Measurements from ENCODE around the gene ASB18.

The ASB18 gene

DNA sequence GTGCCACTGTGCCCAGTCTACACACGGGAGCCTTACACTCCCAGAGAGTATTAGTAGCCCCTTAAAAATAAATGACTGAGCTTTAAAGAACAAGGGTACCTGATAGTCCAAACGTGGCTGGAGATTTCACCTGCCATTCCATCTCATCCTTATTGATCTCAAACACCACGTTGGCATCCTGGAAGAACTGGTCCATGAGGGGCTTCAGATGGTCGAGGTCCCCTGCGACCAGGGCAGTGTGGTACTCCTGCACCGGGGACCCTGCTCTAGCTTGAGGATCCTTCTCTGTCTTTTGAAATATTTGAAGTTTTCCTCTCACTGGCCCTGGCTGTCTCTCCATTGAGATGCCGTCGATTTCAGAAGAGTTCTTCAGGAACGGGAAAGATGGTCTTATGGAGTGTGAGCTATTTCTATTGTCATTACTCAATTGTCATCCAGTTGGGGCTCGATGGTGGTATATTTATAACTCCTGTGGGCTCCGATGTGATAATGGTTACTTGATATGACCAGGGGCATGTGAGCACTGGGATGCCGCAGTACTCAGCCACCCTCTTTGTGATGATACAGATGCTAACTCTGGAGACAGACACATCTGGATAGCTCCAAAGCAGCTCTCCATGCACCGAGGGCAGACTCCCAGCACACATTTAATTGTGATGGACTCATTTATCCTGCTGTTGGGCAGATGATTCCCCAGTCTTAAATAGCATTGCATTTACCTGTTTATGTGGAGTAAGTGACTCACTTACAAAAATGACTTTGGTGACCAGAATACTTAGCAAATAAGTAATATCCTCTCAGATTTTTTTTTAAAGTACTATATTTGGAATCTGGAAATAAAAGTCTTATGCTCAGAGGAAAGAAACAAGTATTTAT, 22.8 kb downstream of the ASB18 start:
- DNase-seq (ENCODE audit: low read depth): no peak

DNA sequence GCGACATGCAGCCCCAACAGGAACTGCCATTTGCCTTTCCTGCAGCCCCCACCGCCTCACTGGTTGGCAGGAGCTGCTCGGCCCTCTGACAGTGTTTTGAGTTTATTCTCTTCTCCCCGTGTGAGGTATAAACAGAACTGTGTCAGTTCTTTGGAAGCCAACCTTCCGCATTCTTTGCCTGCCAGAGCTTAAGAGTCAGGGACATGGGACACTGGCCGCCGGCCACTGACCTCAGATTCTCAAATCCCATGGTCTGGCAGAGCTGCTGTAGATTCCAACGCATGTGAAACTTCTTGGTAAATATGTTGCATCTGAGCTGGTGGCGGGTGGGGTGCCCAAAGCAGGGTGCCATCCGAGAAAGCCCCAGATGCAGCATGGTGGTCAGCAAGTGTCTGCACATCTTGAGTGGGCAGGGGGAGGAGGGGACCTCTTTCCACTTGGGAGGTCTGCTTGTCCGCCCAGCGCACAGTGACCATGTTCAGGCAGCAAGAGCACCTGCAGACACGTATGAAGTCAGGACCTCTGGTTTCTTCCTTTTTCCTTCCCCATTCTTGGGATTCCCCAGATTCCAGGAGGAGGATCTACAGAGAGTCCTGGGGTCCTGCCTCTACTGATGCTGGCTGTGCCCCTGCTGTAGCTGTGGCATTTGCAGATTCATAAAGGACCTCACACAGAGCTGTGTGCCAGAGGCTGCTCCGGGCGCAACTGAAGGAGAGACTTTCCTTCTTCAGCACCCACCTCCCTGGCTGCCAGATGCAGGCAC, 23.8 kb downstream of the ASB18 start:
- peak; percentile 11 for DNase-seq (ENCODE audit: low read depth)

DNA sequence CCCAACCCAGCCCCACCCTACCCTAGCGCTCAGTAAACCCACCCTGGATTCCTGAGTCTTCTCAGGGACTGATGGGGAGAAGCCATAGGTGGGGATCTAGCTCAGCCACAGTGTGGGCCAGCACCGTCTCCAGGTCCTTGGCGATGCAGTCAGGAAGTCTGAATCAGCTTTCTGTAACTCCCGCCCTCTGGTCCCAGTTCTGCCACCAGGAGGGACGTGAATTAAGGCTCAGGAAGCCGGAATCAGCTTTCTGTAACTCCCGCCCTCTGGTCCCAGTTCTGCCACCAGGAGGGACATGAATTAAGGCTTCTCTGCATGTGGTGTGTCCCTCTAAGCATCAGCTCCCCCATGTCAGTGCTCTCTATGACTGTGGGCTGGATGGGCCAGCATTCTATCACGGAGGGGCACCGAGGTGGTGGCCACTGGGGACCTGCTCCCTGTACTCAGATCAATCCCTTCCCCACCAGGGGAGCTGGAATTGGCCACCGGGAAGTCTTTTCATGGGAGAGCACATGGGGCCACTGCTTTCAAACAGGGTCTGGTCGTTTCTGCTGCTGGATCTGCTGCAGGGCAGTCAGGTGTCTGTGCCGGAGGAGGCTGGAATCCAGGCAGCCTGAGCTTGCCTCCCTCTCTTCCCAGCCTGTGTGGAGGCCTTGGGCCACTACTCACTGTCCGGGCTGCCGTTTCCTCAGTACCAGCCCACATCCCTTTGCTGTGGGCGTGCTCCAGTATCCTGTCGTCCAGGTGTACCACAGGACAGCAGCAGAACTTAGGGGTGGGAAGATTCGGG, 24.7 kb downstream of the ASB18 start:
- DNase-seq (ENCODE audit: low read depth): no peak

DNA sequence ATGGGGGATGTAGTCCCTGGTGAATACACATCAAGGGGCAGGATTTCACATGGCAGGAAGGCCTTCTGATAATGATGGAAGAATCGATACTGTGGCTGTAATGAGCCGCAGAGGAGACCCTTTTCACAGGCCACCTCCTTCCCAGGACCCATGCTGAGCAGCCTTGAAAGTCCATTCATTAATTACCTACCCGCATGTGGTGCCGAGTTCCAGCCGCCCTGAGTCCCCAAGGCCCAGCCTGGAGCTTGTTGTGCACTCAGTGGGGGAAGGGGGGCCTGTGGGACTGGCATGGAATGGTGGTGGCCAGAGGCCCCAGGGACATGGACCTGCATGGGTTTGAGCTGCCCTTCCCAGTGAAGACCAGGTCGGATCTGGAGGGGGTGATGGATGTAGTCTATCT, 25.5 kb downstream of the ASB18 start:
- DNase-seq (ENCODE audit: low read depth): no peak

DNA sequence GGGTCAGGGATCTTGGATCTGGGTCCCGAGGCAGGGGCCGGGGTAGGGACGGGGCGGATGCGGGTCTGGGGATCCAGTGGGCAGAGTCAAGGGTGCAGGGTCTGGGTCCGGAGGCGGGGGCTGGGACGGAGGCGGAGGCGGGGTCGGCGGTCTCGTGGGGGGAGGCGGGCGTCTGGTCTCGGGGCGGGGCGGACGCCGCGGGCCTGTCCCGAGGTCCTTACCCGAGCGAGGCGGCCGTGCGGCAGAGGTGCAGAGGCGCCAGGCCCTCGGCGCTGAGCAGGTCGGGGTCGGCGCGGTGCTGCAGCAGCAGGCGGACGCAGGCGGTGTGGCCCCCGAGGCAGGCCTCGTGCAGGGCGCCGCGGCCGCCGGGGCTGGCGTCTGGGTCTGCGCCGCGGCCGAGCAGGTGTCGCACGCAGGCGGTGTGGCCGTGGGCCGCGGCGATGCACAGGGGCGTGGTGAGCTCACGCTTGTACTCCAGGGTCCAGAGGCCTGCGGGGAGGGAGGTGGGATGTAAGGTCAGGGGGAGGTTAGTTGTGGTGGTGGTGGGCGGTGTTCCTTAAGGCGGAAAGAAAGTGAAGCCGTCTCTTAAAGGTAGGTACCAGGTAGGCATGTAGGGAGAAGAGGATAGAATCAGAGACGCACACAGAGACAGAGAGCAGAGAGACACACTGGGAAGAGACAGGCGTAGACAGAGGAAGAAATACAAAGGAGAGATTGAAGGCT, 26.6 kb downstream of the ASB18 start:
- DNase-seq (ENCODE audit: low read depth): no peak

DNA sequence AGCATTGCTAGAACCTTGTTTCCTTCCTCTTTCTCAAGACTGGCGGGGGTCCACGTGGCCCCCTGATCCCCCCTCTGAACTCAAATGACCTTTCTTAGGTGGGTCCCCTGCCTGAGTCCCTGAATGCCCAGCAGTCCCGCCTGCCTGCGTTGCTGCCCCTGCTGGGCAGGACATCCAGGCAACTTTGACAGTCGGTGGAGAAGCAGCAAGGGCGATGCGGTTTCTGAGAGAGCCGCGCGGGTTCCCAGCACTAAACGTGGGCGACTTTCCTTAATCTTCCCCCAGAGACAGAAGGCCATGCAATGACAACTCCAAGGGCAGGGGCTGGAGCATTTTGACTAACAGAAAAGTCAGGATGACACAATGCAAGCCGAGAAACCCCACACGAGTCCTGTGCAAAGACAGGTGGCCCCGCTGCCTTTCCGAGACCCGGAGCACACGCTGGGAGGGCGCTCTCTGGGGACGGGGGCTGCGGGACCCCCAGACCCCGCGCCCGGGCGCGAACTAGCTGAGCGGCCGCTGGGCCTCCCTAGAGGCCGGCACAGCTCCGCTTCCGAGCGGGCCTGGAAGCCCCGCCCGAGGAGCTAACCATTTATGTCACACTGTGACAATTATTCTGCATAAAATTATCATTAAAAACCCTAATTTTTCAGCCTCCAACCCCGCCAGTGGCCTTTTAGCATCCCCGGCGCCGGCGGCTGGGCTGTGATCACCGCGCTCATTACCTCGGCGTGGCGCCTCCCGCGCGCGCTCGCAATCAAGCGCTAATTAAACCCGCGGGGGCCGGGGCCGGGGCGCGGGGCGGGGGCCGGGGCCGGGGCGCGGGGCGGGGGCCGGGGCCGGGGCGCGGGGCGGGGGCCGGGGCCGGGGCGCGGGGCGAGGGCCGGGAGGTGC, 27.4 kb downstream of the ASB18 start:
- no peak for DNase-seq (ENCODE audit: low read depth)

DNA sequence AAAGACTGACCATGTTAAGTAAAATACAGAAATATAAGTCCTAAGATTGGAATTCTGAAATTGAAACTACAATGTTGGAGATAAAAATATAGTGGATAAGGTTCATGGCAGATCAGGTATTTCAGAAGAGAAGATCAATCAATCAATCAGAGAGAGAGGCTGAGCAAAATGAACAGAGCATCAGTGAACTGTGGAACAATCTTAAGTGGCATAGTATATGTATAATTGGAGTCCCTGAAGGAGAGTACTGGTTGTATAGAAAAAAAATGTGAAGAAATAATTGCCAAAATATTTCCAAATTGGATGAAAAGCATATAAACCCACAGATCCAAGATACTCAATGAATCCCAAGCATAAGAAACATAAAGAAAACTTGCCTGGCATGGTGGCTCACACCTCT, 35.0 kb downstream of the ASB18 start:
- no peak for DNase-seq (ENCODE audit: low read depth)

DNA sequence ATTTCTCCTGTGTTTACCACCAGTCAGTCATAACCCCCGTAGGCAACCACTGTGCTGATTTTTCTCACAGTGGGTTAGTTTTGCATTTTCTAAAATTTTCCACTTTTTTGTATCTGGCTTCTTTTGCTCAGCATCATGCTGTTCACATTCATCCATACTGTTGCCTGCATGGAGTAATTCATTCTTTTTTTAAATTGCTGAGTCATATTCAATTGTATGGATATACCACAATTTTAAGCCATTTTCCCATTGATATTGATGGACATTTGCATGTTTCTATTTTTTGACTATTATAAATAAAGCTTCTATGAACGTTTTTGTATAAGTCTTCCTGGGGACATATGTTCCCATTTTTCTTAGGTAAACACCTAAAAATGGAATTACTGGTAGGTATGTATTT, 40.5 kb downstream of the ASB18 start:
- DNase-seq (ENCODE audit: low read depth): no peak

DNA sequence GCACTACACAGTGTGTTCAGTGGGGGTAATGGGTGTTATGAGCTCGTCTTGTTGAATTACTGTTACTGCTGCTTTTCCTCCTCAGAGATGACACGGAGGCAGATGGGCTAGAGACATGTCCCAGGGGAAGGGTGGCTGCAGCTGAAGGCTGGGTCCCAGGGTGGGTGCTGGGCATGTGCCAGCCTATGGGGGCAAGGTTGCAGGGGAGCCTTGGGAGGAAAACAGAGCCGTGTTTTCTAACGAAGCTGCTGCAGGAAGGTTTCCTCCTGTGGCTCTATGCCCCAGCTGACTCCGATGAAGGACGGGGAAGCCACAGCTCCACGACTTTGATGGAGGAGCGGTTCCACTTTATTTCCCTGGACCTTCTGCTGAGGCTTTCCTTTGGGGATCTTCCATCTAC, 42.4 kb downstream of the ASB18 start:
- DNase-seq (ENCODE audit: low read depth): no peak

DNA sequence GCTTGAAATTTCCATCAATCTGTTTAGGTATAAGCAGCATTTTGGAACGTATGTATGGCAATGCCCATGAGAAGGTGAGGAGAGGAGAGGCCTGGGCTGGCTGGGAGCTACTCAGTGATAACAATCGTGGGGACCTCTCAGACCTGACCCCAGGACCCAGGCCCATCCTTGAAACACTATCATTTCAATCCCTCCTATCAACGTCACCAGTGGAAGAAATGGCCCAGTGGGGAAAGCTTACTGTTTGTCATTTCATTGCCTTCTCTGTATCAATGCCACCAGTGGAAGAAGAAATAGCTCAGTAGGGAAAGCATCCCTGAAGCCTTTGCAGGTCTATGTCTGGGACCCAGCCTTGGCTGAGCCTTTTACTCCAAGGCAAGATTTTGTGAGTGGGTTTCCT, 44.8 kb downstream of the ASB18 start:
- no peak for DNase-seq (ENCODE audit: low read depth)

DNA sequence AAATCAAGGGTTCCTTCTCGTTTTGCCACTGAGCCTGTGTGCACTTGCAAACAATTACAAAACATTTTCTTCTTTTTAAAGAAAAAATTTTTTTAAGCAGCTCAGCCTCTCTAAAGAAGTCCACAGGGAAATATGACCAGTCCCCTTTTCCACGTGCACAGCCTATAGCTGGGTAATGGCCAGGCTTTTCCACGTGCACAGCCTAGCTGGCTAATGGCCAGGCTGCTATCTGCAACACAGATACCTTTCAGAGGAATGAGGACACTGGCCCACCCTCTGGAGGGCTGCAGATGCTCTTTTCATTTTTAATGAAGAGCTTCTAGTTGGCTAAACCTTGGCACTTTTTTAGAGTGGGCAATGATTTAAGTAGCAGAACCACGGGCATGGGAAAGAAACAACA, 46.3 kb downstream of the ASB18 start:
- DNase-seq (ENCODE audit: low read depth): no peak

DNA sequence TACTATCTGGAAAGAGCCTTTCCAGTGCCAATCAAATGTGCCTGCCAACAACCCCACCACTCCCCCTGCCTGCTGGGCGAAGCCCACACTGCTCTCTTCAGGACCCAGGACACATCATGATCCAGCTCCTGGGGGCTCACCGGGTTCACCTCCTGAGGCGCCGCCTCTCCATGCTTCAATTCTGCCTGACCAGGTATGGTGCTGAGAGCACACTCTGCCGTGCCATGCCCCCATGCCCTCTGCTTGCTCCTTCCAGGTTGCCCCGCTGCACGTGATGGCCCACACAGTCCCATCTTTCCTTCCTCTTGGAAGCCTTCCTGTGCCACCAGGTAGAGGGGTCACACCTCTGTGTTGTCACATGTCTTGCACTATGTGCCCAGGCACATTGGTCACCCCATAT, 47.5 kb downstream of the ASB18 start:
- DNase-seq (ENCODE audit: low read depth): no peak

DNA sequence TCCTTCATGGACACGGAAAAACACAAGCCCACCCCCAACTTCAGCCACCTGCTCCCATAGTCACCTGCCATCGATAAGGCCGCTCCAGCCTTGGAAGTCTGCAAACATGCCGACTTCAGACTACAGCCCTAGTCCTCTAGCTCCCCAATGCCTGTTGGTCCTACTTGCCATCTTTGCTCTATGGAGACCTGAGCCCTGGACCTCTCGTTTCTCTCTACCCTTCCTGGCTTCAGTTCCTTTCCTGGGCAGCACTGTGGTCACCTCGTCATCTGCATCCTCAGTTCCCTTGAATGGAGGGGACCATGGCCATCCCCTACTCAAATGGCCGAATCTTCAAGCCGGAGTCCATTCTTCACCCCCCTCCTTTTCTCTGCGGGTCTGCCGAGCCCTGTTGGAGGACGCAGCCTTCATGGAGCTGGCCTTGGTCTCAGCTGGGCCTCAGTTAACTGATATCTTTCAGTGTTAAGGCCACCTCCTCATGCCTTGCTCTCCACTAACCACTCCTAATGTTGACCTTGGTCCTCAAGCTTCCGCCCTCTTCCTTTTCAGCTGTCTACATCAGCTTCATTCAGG, 48.4 kb downstream of the ASB18 start:
- DNase-seq (ENCODE audit: low read depth): no peak

DNA sequence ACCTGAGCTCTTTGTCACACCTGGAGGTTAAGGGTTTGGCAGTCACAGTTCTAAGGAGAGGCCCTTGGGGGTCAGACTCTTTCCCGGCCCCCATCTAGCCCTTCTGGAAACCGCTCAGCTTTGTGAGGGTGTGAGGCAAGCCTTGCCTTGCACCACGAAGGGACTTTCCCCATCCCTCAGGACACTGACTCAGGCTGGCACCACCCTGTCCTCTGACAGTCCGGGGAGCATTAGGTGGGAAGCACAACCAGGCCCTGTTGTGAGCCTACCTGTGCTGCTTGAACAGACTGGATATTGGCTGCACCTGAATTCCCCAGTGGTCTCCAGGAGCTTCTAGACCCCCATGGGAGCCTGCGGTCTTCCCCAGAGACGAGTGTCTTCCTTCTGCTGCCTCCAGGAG, 49.0 kb downstream of the ASB18 start:
- no peak for DNase-seq (ENCODE audit: low read depth)

DNA sequence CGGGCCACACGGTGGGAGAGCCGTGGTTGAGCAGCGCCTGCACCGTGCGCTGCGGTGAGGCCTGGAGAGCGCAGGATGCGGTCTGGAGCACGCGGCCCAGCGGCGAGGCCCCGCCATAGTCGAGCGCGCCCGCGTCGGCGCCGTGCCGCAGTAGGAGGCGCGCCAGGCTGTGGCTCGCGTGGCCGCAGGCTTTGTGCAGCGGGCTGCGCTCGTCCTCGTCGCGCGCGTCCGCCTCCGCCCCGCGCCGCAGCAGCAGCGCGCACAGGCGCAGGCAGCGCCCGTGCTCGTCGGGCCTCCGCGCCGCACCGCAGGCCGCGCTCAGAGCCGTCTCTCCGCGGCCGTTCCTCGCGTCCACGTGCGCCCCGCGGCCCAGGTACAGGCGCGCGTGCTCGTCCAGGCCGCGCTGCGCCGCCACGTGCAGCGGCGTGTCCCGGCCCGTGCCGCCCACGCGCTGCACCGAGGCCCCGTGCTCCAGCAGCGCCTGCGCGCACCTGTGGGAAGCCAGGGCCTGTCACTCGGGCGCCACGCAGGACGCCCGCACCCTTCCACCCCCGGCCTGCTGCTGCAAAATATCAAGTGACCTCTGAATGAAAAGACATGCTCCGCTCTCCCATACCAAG, 49.7 kb downstream of the ASB18 start:
- DNase-seq (ENCODE audit: low read depth): no peak

DNA sequence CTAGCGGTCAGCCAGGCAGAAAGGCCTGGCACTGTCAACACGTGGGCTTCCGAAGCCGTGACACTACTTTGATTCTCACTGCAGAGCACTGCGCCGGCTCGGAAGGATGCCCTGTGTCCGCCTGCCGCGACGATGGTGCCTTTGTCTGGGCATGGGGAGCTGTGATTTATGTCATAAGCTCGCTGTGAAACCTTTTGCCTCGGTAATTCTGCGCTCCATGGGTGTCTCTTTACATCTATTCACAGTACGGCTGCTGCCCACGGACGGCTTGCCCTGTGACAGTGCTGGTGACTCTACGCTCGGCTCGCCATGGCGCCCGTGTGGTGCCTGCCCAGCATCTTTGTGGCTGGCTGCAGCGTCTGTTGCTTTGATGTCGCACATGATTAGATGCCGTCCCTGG, 52.9 kb downstream of the ASB18 start:
- no peak for DNase-seq (ENCODE audit: low read depth)

DNA sequence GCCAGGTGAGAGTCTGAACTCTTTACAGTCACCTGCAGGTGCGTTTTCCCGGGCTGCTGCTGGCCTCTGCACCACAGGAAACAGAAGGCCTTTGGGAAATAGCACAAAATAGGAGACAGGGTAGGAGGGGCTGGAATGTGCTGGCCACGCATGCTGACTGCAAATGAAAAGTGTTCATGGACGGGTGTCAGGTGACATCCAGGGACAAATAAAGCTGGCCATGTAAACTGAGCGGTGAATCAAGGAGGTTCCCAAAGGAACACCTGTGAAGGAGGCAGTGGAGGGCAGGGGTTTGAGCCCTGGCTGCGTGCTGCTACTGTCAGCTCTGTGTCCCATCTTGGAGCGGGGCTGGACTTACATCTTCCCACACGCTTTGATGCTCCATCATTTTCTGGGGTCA, 53.7 kb downstream of the ASB18 start:
- DNase-seq (ENCODE audit: low read depth): no peak

DNA sequence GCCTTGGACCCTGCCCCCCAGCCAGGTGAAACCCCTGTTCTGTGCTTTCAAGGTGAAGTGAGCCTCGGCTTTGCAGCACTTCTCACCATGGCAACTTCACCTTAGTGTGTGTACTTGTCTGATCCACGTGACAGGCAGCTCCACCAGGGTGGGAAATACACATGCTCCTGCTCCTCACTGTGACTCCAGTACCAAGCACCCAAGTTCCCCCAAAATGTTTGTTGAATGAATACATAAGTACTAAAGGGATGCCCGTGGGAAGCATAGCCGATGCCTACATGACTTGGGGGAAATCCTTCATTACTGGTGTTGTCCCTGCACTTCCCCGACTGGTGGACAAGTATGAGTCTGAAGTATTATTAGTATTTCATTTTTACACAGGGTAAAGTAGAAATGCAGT, 54.2 kb downstream of the ASB18 start:
- DNase-seq (ENCODE audit: low read depth): no peak

DNA sequence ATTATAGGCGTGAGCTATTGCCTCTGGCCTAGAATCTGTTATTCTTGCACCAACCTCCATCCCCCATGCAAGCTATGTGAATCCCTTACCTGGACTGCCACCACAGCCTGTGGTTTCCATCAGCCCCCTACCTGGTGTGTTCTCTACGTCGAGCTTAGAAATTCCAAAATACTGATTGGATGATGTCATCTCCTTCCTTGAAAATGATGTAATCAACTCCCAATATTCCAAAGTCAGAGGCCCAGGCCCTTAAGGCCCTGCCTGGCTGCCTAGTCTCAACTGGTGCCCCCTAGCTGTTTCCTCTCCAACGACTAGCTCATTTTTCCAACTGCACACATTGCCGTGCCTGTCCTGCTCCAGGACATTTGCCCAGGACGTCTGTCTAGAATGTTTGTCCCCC, 54.7 kb downstream of the ASB18 start:
- no peak for DNase-seq (ENCODE audit: low read depth)
